ENCODE measurements around the gene LCK.
"Not testable (repeated sequence)": the region's sequence is repeated elsewhere in the genome, so short reads cannot be mapped to it uniquely, and the experiment has no call there.

Gene LCK

DNA sequence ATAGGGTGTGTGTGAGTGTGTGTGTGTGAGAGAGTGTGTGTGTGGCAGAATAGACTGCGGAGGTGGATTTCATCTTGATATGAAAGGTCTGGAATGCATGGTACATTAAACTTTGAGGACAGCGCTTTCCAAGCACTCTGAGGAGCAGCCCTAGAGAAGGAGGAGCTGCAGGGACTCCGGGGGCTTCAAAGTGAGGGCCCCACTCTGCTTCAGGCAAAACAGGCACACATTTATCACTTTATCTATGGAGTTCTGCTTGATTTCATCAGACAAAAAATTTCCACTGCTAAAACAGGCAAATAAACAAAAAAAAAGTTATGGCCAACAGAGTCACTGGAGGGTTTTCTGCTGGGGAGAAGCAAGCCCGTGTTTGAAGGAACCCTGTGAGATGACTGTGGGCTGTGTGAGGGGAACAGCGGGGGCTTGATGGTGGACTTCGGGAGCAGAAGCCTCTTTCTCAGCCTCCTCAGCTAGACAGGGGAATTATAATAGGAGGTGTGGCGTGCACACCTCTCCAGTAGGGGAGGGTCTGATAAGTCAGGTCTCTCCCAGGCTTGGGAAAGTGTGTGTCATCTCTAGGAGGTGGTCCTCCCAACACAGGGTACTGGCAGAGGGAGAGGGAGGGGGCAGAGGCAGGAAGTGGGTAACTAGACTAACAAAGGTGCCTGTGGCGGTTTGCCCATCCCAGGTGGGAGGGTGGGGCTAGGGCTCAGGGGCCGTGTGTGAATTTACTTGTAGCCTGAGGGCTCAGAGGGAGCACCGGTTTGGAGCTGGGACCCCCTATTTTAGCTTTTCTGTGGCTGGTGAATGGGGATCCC lies 22.5 kb downstream of the LCK start:
- H3K36me3 Mint-ChIP-seq (ENCODE audit: low read depth), result peaks cover 66% of the 10 kb centered on the region
- H3K27ac Mint-ChIP-seq, result peak overlapping the region; percentile 86
- peak overlapping the region; percentile 81 for H3K4me3 Mint-ChIP-seq
- H3K4me1 Mint-ChIP-seq (ENCODE audit: low read depth), result peaks cover 48% of the 10 kb centered on the region
- H3K27me3 Mint-ChIP-seq (ENCODE audit: low read depth), result no peaks in the 10 kb centered on the region
- H3K9me3 Mint-ChIP-seq, result no peaks in the 10 kb centered on the region
- peak; percentile 74 for DNase-seq (ENCODE audit: low spot score)

DNA sequence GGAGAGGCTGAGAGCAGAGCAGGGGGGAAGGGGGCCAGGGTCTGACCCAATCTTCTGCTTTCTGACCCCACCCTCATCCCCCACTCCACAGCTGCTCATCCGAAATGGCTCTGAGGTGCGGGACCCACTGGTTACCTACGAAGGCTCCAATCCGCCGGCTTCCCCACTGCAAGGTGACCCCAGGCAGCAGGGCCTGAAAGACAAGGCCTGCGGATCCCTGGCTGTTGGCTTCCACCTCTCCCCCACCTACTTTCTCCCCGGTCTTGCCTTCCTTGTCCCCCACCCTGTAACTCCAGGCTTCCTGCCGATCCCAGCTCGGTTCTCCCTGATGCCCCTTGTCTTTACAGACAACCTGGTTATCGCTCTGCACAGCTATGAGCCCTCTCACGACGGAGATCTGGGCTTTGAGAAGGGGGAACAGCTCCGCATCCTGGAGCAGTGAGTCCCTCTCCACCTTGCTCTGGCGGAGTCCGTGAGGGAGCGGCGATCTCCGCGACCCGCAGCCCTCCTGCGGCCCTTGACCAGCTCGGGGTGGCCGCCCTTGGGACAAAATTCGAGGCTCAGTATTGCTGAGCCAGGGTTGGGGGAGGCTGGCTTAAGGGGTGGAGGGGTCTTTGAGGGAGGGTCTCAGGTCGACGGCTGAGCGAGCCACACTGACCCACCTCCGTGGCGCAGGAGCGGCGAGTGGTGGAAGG lies 23.7 kb downstream of the LCK start:
- no peak for DNase-seq (ENCODE audit: low spot score)
- peaks cover 52% of the 10 kb centered on the region for H3K4me1 Mint-ChIP-seq (ENCODE audit: low read depth)
- H3K9me3 Mint-ChIP-seq, result no peaks in the 10 kb centered on the region
- H3K36me3 Mint-ChIP-seq (ENCODE audit: low read depth), result peaks cover 75% of the 10 kb centered on the region
- H3K27me3 Mint-ChIP-seq (ENCODE audit: low read depth), result no peaks in the 10 kb centered on the region
- peak overlapping the region; percentile 86 for H3K27ac Mint-ChIP-seq
- H3K4me3 Mint-ChIP-seq, result peak overlapping the region; percentile 5

DNA sequence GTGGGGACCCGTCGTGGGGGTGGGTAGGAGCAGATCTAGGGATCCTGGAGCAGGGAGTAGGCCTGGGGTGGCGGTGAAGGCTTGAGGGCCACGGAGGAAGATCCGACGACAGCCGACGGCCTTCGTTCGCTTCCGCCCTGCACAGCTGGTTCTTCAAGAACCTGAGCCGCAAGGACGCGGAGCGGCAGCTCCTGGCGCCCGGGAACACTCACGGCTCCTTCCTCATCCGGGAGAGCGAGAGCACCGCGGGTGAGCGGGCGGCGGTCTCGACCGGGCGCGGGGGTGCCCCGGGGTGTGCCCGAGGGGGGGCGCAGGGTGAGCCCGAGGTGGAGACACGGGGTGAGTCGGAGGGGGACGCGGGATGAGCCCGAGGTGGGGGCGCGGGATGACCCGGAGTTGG lies 24.4 kb downstream of the LCK start:
- H3K4me3 Mint-ChIP-seq, result no peak overlapping the region
- DNase-seq (ENCODE audit: low spot score), result no peak
- no peaks in the 10 kb centered on the region for H3K27me3 Mint-ChIP-seq (ENCODE audit: low read depth)

DNA sequence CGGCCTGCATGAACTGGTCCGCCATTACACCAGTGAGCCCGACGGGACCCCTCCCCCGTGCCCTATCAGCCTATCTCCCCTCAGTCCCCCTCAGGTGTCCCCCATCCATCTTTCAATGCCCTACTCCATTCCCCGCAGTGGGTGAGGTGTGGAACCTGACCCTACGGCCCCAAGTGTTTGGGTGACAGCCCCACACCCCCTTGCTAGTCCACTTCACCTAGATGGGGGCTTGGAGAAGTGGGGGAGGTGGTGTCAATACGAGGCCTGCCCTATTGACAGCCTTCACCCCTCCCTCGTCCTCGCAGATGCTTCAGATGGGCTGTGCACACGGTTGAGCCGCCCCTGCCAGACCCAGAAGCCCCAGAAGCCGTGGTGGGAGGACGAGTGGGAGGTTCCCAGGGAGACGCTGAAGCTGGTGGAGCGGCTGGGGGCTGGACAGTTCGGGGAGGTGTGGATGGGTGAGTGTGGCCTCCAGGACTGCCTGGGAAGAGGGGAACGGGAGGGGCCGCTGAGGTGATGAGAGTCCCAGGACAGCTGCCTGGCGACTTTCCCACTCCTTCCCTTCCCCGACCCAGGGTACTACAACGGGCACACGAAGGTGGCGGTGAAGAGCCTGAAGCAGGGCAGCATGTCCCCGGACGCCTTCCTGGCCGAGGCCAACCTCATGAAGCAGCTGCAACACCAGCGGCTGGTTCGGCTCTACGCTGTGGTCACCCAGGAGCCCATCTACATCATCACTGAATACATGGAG lies 25.1 kb downstream of the LCK start:
- Mint-ChIP-seq H3K27me3 (ENCODE audit: low read depth) (no peaks in the 10 kb centered on the region), H3K36me3 (ENCODE audit: low read depth) (peaks cover 79% of the 10 kb centered on the region), H3K27ac (peak overlapping the region; percentile 57), H3K9me3 (no peaks in the 10 kb centered on the region), H3K4me3 (no peak overlapping the region), H3K4me1 (ENCODE audit: low read depth) (peaks cover 47% of the 10 kb centered on the region)
- no peak for DNase-seq (ENCODE audit: low spot score)

More for the DNA sequence above, 24.4 kb downstream of the LCK start:
- Mint-ChIP-seq H3K9me3 (no peaks in the 10 kb centered on the region), H3K4me1 (ENCODE audit: low read depth) (peaks cover 50% of the 10 kb centered on the region), H3K36me3 (ENCODE audit: low read depth) (peaks cover 75% of the 10 kb centered on the region), H3K27ac (no peak overlapping the region)

DNA sequence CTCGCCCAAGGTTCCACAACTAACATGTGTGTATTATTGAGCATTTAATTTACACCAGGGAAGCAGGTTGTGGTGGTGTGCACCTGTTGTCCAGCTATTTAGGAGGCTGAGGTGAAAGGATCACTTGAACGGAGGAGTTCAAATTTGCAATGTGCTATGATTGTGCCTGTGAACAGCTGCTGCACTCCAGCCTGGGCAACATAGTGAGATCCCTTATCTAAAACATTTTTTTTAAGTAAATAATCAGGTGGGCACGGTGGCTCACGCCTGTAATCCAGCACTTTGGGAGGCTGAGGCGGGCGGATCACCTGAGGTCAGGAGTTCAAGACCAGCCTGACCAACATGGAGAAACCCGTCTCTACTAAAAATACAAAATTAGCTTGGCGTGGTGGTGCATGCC lies 33.7 kb downstream of the LCK start:
- H3K27me3 Mint-ChIP-seq (ENCODE audit: low read depth), result not testable (repeated sequence)

DNA sequence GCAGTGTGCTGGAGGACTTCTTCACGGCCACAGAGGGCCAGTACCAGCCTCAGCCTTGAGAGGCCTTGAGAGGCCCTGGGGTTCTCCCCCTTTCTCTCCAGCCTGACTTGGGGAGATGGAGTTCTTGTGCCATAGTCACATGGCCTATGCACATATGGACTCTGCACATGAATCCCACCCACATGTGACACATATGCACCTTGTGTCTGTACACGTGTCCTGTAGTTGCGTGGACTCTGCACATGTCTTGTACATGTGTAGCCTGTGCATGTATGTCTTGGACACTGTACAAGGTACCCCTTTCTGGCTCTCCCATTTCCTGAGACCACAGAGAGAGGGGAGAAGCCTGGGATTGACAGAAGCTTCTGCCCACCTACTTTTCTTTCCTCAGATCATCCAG lies 34.6 kb downstream of the LCK start:
- no peaks in the 10 kb centered on the region for H3K9me3 Mint-ChIP-seq

More for the DNA sequence above, 33.7 kb downstream of the LCK start:
- not testable (repeated sequence) for DNase-seq (ENCODE audit: low spot score); H3K9me3 Mint-ChIP-seq; H3K4me1 Mint-ChIP-seq (ENCODE audit: low read depth); H3K27ac Mint-ChIP-seq; H3K4me3 Mint-ChIP-seq
- H3K36me3 Mint-ChIP-seq (ENCODE audit: low read depth), result peaks cover 47% of the 10 kb centered on the region

DNA sequence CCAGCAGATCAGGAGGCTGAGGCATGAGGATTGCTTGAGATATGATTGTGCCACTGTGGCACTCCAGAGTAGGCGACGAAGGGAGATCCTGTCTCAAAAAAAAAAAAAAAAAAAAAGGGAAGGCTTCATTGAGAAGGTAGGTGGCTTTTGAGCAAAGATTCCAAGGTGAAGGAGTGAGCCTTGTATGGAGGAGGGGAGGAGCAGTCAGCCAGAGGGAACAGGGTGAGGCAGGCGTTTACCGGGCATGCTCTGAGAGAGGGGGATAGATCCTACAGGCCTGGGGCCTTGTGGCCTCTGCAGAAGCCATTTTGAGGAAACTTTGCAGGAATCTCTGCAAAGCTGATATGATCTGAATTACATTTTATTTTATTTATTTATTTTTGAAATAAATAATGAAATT lies 35.7 kb downstream of the LCK start:
- no peak for DNase-seq (ENCODE audit: low spot score)
- H3K36me3 Mint-ChIP-seq (ENCODE audit: low read depth), result peaks cover 30% of the 10 kb centered on the region
- no peaks in the 10 kb centered on the region for H3K27me3 Mint-ChIP-seq (ENCODE audit: low read depth)
- H3K4me1 Mint-ChIP-seq (ENCODE audit: low read depth), result peaks cover 12% of the 10 kb centered on the region
- no peaks in the 10 kb centered on the region for H3K9me3 Mint-ChIP-seq
- H3K27ac Mint-ChIP-seq, result peak overlapping the region; percentile 15
- no peak overlapping the region for H3K4me3 Mint-ChIP-seq

More for the DNA sequence above, 34.6 kb downstream of the LCK start:
- Mint-ChIP-seq H3K27ac (no peak overlapping the region), H3K4me1 (ENCODE audit: low read depth) (peaks cover 4% of the 10 kb centered on the region), H3K36me3 (ENCODE audit: low read depth) (peaks cover 40% of the 10 kb centered on the region), H3K27me3 (ENCODE audit: low read depth) (no peaks in the 10 kb centered on the region), H3K4me3 (no peak overlapping the region)
- no peak for DNase-seq (ENCODE audit: low spot score)

DNA sequence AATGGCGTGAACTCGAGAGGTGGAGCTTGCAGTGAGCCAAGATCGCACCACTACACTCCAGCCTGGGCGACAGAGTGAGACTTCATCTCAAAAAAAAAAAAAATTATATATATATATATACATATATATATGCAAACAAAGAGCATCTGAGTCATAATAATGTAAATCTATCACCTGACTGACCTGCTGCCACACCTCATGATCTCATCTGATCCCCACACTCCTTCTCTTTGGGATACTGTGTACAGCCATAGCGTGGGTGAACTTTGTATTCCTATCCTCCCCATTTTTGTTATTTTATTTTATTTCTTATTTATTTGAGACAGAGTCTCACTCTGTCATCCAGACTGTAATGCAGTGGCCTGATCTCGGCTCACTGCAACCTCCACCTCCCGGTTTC lies 38.2 kb downstream of the LCK start:
- DNase-seq (ENCODE audit: low spot score), result no peak
- Mint-ChIP-seq H3K27me3 (ENCODE audit: low read depth) (no peaks in the 10 kb centered on the region), H3K36me3 (ENCODE audit: low read depth) (peaks cover 32% of the 10 kb centered on the region), H3K27ac (no peak overlapping the region), H3K9me3 (no peaks in the 10 kb centered on the region), H3K4me3 (no peak overlapping the region), H3K4me1 (ENCODE audit: low read depth) (peaks cover 19% of the 10 kb centered on the region)

DNA sequence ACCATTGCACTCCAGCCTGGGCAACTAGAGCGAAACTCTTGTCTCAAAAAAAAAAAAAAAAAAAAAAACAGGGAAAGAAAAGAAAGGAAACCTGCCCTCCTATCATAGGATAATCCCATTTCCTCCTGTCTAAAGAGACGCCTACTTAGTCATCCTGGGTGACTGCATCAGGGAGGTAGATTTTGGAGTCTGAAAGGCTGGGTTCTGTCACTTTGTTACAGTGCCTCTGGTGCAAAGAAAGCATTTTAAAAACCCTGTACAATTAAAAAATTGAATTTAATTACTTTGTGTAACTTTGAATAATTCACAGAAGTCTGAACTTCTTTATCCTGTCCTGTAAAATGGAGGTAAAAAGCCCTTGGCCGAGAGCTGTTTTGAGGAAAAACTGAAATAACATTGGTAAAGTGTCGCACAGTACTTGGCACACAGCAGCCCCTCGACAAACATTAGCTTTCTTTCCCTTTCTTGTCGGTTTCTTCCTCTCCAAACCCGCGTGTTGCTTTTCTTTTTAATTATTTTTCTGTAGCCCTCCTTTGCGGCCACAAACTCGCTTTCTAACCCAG lies 40.2 kb downstream of the LCK start:
- H3K4me1 Mint-ChIP-seq (ENCODE audit: low read depth), result peaks cover 33% of the 10 kb centered on the region
- H3K4me3 Mint-ChIP-seq, result peak overlapping the region; percentile 96
- H3K27ac Mint-ChIP-seq, result peak overlapping the region; percentile 93
- no peak for DNase-seq (ENCODE audit: low spot score)
- H3K36me3 Mint-ChIP-seq (ENCODE audit: low read depth), result peaks cover 31% of the 10 kb centered on the region
- H3K27me3 Mint-ChIP-seq (ENCODE audit: low read depth), result no peaks in the 10 kb centered on the region
- no peaks in the 10 kb centered on the region for H3K9me3 Mint-ChIP-seq

DNA sequence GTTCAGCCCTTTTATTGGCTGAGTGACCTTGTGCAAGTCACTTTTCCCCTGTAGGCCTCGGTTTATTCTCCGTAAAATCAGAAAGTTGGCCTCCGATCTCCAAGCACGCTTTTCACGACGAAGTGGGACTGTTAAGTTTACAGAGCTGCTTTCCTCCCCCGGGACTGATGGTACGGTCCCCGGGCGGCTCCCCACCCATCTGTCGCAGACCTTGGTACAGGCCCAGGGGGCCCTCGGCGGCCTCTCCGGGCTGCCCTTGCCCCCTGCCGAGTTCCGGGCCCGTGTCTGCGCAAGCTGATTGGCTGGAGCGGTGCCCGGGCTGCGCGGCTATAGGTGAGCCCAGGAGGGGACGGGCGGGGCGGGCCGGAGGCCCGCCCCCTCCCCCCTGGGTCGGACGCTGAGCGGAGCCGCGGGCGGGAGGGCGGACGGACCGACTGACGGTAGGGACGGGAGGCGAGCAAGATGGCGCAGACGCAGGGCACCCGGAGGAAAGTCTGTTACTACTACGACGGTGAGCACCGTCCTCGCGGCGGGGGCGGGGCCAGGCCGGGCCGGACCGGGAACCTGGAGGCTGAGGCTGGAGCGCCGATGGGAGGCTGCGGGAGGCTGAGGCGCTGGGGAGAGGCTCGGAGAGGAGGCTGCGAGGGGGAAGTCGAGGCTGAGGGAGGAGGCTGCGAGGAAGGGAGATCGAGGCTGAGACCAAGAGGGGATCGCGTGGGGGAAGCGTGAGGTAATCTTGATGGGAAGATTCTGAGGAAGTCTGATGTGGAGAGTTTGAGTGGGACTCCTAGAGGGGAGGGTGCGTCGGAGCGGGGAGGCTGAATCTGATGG lies 40.9 kb downstream of the LCK start, which contains the start of gene HDAC1:
Gene HDAC1, plus strand, starts transcription at position 376 of the 831 bp plus-strand sequence. Its CDS starts 87 bp downstream, at position 463.
- H3K36me3 Mint-ChIP-seq (ENCODE audit: low read depth), result peaks cover 30% of the 10 kb centered on the region

DNA sequence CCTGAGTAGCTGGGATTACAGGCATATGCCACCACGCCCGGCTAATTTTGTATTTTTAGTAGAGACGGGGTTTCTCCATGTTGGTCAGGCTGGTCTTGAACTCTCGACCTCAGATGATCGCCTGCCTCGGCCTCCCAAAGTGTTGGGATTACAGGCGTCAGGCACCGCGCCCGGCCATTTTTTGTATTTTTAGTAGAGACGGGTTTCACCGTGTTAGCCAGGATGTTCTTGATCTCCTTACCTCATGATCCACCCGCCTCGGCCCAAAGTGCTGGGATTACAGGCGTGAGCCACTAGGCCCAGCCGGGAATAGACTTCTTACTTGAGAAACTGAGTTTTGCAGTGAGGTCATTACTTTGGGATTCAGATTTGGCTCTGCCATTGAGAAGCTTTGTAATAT lies 47.1 kb downstream of the LCK start:
- not testable (repeated sequence) for H3K4me3 Mint-ChIP-seq; DNase-seq (ENCODE audit: low spot score); H3K9me3 Mint-ChIP-seq; H3K27ac Mint-ChIP-seq; H3K27me3 Mint-ChIP-seq (ENCODE audit: low read depth)
- Mint-ChIP-seq H3K4me1 (ENCODE audit: low read depth) (peaks cover 33% of the 10 kb centered on the region), H3K36me3 (ENCODE audit: low read depth) (peaks cover 43% of the 10 kb centered on the region)

More for the DNA sequence above, 40.9 kb downstream of the LCK start, which contains the start of gene HDAC1:
- H3K4me3 Mint-ChIP-seq, result peak within 1 kb of the TSS; percentile 96
- DNase-seq (ENCODE audit: low spot score), result peak; percentile 97
- peaks cover 38% of the 10 kb centered on the region for H3K4me1 Mint-ChIP-seq (ENCODE audit: low read depth)
- peak within 1 kb of the TSS; percentile 93 for H3K27ac Mint-ChIP-seq
- H3K9me3 Mint-ChIP-seq, result no peaks in the 10 kb centered on the region
- H3K27me3 Mint-ChIP-seq (ENCODE audit: low read depth), result no peaks in the 10 kb centered on the region

DNA sequence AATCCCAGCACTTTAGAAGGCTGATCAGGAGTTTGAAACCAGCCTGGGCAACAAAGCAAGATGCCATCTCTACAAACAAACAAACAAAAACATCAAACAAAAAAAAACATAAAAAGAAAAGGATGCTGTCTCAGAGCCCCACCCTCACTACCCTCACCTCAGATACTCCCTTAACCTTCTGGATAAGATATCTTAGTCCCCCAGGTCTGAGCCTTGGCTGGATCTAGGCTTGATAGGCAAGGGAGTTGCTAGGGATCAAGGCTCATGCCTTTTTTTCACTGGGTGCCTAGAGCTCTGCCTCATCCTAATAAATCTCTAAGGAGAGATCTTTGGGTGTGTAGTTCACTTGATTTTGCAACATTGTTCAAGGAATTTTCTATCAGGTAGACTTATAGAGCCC lies 48.3 kb downstream of the LCK start:
- Mint-ChIP-seq H3K4me3 (no peak overlapping the region), H3K4me1 (ENCODE audit: low read depth) (peaks cover 29% of the 10 kb centered on the region), H3K27ac (no peak overlapping the region), H3K36me3 (ENCODE audit: low read depth) (peaks cover 51% of the 10 kb centered on the region), H3K27me3 (ENCODE audit: low read depth) (no peaks in the 10 kb centered on the region), H3K9me3 (no peaks in the 10 kb centered on the region)
- DNase-seq (ENCODE audit: low spot score), result no peak

DNA sequence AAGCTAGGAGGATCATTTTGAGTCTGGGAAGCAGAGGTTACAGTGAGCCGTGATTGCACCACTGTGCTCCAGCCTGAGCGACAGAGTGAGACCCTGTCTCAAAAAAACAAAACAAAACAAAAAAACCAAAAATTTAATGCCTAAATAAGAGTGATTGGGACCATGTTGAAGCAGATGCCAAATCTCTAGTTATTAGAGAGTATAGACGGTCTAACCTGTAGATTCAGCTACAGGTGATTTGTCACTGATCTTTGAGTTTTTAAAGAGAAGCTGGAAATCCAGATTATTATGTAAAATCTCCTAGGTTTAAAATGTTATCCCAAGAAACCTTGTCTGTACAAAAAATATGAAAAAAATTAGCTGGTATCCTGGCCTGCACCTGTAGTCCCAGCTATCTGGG lies 52.3 kb downstream of the LCK start:
- peaks cover 48% of the 10 kb centered on the region for H3K36me3 Mint-ChIP-seq (ENCODE audit: low read depth)
- no peaks in the 10 kb centered on the region for H3K27me3 Mint-ChIP-seq (ENCODE audit: low read depth)
- H3K27ac Mint-ChIP-seq, result no peak overlapping the region
- no peak overlapping the region for H3K4me3 Mint-ChIP-seq
- no peaks in the 10 kb centered on the region for H3K9me3 Mint-ChIP-seq
- no peak for DNase-seq (ENCODE audit: low spot score)
- peaks cover 23% of the 10 kb centered on the region for H3K4me1 Mint-ChIP-seq (ENCODE audit: low read depth)

Measured in T-helper 2 cell treated with Interferon-gamma antibody and Interleukin-4, amounts not matched to agents 5 μg/mL and 100 μg/mL, for 36 hours (primary cell).